ENCODE measurements around the gene GIT1.

Gene GIT1

GRCh38 chr17:29627951-29628350, 38.5 kb upstream of the GIT1 start:
- TF ChIP-seq SUZ12 (IDR thresholded peaks at IDR 0.05), result no peak
- no peak for TF ChIP-seq ZNF384 (IDR thresholded peaks at IDR 0.05)
- TF ChIP-seq LEF1 (IDR thresholded peaks at IDR 0.05; ENCODE audit: borderline replicate concordance), result no peak
- no peak for TF ChIP-seq ELF4 (IDR thresholded peaks at IDR 0.05)
- no peak for TF ChIP-seq L3MBTL2 (conservative IDR thresholded peaks at IDR 0.05)
- no peak for TF ChIP-seq HDGF (IDR thresholded peaks at IDR 0.05; ENCODE audit: borderline replicate concordance)
- TF ChIP-seq FOXK2 (IDR thresholded peaks at IDR 0.05), result no peak
- no peak for TF ChIP-seq ARNT (IDR thresholded peaks at IDR 0.05)
- no peak for TF ChIP-seq SP1 (IDR thresholded peaks at IDR 0.05)
- no peak for TF ChIP-seq FOXM1 (IDR thresholded peaks at IDR 0.05; ENCODE audit: borderline replicate concordance)
- no peak for TF ChIP-seq PKNOX1 (IDR thresholded peaks at IDR 0.05)
- TF ChIP-seq NFRKB (IDR thresholded peaks at IDR 0.05), result no peak
- no peak for TF ChIP-seq FOXA1 (IDR thresholded peaks at IDR 0.05)
- TF ChIP-seq CTBP1 (IDR thresholded peaks at IDR 0.05; ENCODE audit: borderline replicate concordance), result no peak
- POLR2A ChIA-PET, result no interaction called here
- CTCF ChIA-PET, result interaction anchor here (1.6 kb wide), 1 partner anchor 10 kb away, joined by 3 read pairs; no protein-coding TSS in a partner anchor
- no peak for DNase-seq (ENCODE audit: extremely low spot score)

GRCh38 chr17:29625037-29625750, 35.7 kb upstream of the GIT1 start:
- CTCF ChIA-PET, result interaction anchor here (0.6 to 1.8 kb wide), 7 partner anchors 8 to 472 kb away, joined by 3 to 5 read pairs (median 4); no protein-coding TSS in a partner anchor
- POLR2A ChIA-PET, result interaction anchor here (1.3 kb wide), 1 partner anchor 33 kb away, joined by 5 read pairs; the partner anchor contains the start of gene ANKRD13B
- TF ChIP-seq PKNOX1 (IDR thresholded peaks at IDR 0.05) (no peak), LEF1 (IDR thresholded peaks at IDR 0.05; ENCODE audit: borderline replicate concordance) (no peak), CTBP1 (IDR thresholded peaks at IDR 0.05; ENCODE audit: borderline replicate concordance) (no peak), L3MBTL2 (conservative IDR thresholded peaks at IDR 0.05) (no peak), ELF4 (IDR thresholded peaks at IDR 0.05) (no peak), SUZ12 (IDR thresholded peaks at IDR 0.05) (no peak), FOXK2 (IDR thresholded peaks at IDR 0.05) (no peak), HDGF (IDR thresholded peaks at IDR 0.05; ENCODE audit: borderline replicate concordance) (no peak)
- DNase-seq (ENCODE audit: extremely low spot score), result no peak

GRCh38 chr17:29624586-29624985, 35.1 kb upstream of the GIT1 start:
- ChIA-PET POLR2A (interaction anchor here (1.1 to 1.3 kb wide), 2 partner anchors 28 to 32 kb away, joined by 4 to 5 read pairs; partner anchors contain the start of gene ANKRD13B), CTCF (interaction anchor here (0.6 to 1.8 kb wide), 5 partner anchors 14 to 473 kb away, joined by 3 to 5 read pairs (median 3); no protein-coding TSS in a partner anchor)
- DNase-seq (ENCODE audit: extremely low spot score), result no peak
- TF ChIP-seq FOXM1 (IDR thresholded peaks at IDR 0.05; ENCODE audit: borderline replicate concordance) (no peak), PKNOX1 (IDR thresholded peaks at IDR 0.05) (no peak), L3MBTL2 (conservative IDR thresholded peaks at IDR 0.05) (no peak), FOXK2 (IDR thresholded peaks at IDR 0.05) (no peak)

- no peak for DNase-seq (ENCODE audit: extremely low spot score)
- ChIA-PET POLR2A (interaction anchor here (0.8 to 2.3 kb wide), 9 partner anchors 14 to 154 kb away, joined by 3 to 16 read pairs (median 4); partner anchors contain the start of gene ANKRD13B), CTCF (interaction anchor here (0.5 to 1.1 kb wide), 2 partner anchors 29 to 481 kb away, joined by 3 read pairs; no protein-coding TSS in a partner anchor)
- TF ChIP-seq ELF4 (IDR thresholded peaks at IDR 0.05) (no peak), FOXA1 (IDR thresholded peaks at IDR 0.05) (no peak), TARDBP (IDR thresholded peaks at IDR 0.05) (no peak), FOXM1 (IDR thresholded peaks at IDR 0.05; ENCODE audit: borderline replicate concordance) (no peak), HDGF (IDR thresholded peaks at IDR 0.05; ENCODE audit: borderline replicate concordance) (no peak), SUZ12 (IDR thresholded peaks at IDR 0.05) (no peak), PKNOX1 (IDR thresholded peaks at IDR 0.05) (no peak), BHLHE40 (IDR thresholded peaks at IDR 0.05; ENCODE audit: borderline replicate concordance) (no peak), ARNT (IDR thresholded peaks at IDR 0.05) (no peak), L3MBTL2 (conservative IDR thresholded peaks at IDR 0.05) (no peak), ZNF384 (IDR thresholded peaks at IDR 0.05) (no peak), LEF1 (IDR thresholded peaks at IDR 0.05; ENCODE audit: borderline replicate concordance) (no peak), CTBP1 (IDR thresholded peaks at IDR 0.05; ENCODE audit: borderline replicate concordance) (no peak), SP1 (IDR thresholded peaks at IDR 0.05) (no peak), NFRKB (IDR thresholded peaks at IDR 0.05) (no peak), FOXK2 (IDR thresholded peaks at IDR 0.05) (no peak)
Observed at GRCh38 chr17:29623283-29623647, 33.8 kb upstream of the GIT1 start.

Data from HEK293T (cell line).